Measurements from ENCODE around the gene HNRNPA0. TPM values are rescaled to one million over a fixed set of nuclear protein-coding genes. Genes with fewer than 3 reads are reported as not detected.

The HNRNPA0 gene
- total RNA-seq, 4 donors from 2014 or later = 6.0 to 10.8 (median 9.0) TPM

DNA sequence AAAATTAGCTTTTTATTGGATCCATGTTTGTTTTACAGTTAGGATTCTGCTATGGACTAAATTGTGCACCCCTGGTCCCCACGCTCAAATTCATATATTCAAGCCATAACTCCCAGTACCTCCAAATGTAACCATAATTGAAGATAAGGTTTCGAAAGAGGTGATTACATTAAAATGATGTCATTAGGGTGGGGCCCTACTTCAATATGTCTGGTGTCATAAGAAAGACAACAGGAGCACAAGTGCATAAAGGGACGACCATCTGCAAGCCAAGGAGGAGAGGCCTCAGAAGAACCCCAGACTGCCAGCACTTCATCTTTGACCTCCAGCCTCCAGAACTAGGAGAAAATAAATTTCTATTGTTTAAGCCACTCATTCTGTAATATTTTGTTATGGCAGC is 7.4 kb upstream of the HNRNPA0 start:
- H3K9me3 ChIP-seq = no peaks in the 10 kb centered on the region
- no peak for TF ChIP-seq EP300 (IDR thresholded peaks at IDR 0.05; ENCODE audit: low read depth)
- intact Hi-C loops (cut with DNase I; ENCODE audit: low total_unique reads) = no loop called here
- in situ Hi-C loops (cut with MboI; ENCODE audit: low pct_ligation_motif_present in 1 of 4, low pct_unique_long_range_greater_than_20kb in 1 of 4, low sequenced_read_pairs in 3 of 4) = no loop called here
- 69 to 89% methylated on average over 3 of the region's 3 CpGs for WGBS, 2 donors (ENCODE audit: low coverage in 1 of 2)
- H3K27ac ChIP-seq = no peak overlapping the region
- H3K27me3 ChIP-seq = no peaks in the 10 kb centered on the region
- H3K4me3 ChIP-seq = no peak overlapping the region
- H3K4me1 ChIP-seq = no peaks in the 10 kb centered on the region
- no peak for DNase-seq
- no peaks in the 10 kb centered on the region for H3K36me3 ChIP-seq

DNA sequence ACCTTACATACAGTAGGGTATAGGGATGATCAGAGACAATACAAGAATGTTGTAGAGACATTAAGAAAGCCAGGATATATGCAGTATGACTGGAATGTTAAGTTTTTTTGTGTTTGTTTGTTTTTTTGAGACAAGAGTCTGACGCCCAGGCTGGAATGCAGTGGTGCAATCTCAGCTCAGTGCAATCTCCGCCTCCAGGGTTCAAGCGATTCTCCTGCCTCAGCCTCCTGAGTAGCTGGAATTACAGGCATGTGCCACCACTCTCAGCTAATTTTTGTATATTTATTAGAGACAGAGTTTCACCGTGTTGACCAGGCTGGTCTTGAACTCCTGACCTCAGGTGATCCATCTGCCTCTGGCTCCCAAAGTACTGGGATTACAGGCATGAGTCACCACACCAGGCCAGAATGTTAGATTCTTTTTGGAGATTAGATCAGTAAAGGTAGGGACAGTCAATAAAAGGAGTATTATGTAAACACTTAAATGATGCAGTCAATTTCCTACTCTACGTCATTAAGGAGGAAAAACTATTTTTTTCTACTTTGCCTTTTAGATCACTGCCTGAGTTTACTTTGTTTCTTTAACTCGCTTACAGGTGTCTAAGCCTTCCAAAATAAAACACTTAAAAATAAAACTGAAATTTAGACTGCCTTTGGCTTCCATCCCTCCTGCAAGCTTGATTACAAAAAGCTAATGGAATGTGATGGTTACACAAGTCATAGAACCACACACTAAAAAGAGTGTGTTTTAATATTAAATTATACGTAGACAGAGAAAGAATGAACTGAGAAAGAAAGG is 6.8 kb upstream of the HNRNPA0 start:
- H3K4me3 ChIP-seq = no peak overlapping the region
- in situ Hi-C loops (cut with MboI; ENCODE audit: low pct_ligation_motif_present in 1 of 4, low pct_unique_long_range_greater_than_20kb in 1 of 4, low sequenced_read_pairs in 3 of 4) = no loop called here

DNA sequence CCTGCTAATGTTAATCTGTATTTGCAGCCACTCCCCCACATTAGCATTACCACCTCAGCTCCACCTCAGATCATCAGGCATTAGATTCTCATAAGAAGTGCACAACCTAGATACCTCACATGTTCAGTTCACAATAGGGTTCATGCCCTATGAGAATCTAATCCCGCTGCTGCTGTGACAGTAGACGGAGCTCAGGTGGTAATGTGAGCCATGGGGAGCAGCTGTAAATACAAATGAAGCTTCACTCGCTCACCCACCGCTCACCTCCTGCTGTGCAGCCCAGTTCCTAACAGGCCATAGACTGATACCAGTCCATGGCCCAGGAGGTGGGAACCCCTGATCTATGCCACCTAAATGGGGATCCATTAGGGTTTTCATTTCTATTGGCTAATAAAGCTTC is 6.1 kb upstream of the HNRNPA0 start:
- DNase-seq = no peak
- 100% methylated on average over 3 to 4 of the region's 4 CpGs for WGBS, 2 donors (ENCODE audit: low coverage in 1 of 2)
- Histone ChIP-seq H3K27ac (no peak overlapping the region), H3K27me3 (no peaks in the 10 kb centered on the region), H3K9me3 (no peaks in the 10 kb centered on the region), H3K4me3 (no peak overlapping the region), H3K4me1 (peaks cover 0 to 2% (median under 1%) of the 10 kb centered on the region in 4 donors), H3K36me3 (no peaks in the 10 kb centered on the region)
- intact Hi-C loops (cut with DNase I; ENCODE audit: low total_unique reads) = no loop called here
- in situ Hi-C loops (cut with MboI; ENCODE audit: low pct_ligation_motif_present in 1 of 4, low pct_unique_long_range_greater_than_20kb in 1 of 4, low sequenced_read_pairs in 3 of 4) = no loop called here
- TF ChIP-seq POLR2AphosphoS5 (IDR thresholded peaks at IDR 0.05) (no peak), POLR2A (IDR thresholded peaks at IDR 0.05) (no peak), EP300 (IDR thresholded peaks at IDR 0.05; ENCODE audit: low read depth) (no peak)
- TF ChIP-seq, protein P1, sequence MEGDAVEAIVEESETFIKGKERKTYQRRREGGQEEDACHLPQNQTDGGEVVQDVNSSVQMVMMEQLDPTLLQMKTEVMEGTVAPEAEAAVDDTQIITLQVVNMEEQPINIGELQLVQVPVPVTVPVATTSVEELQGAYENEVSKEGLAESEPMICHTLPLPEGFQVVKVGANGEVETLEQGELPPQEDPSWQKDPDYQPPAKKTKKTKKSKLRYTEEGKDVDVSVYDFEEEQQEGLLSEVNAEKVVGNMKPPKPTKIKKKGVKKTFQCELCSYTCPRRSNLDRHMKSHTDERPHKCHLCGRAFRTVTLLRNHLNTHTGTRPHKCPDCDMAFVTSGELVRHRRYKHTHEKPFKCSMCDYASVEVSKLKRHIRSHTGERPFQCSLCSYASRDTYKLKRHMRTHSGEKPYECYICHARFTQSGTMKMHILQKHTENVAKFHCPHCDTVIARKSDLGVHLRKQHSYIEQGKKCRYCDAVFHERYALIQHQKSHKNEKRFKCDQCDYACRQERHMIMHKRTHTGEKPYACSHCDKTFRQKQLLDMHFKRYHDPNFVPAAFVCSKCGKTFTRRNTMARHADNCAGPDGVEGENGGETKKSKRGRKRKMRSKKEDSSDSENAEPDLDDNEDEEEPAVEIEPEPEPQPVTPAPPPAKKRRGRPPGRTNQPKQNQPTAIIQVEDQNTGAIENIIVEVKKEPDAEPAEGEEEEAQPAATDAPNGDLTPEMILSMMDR (IDR thresholded peaks at IDR 0.05) = no peak

More for the DNA sequence above, 6.8 kb upstream of the HNRNPA0 start:
- Histone ChIP-seq H3K27ac (no peak overlapping the region), H3K9me3 (no peaks in the 10 kb centered on the region), H3K4me1 (no peaks in the 10 kb centered on the region), H3K27me3 (no peaks in the 10 kb centered on the region), H3K36me3 (no peaks in the 10 kb centered on the region)
- DNase-seq = no peak
- intact Hi-C loops (cut with DNase I; ENCODE audit: low total_unique reads) = no loop called here
- TF ChIP-seq POLR2A (IDR thresholded peaks at IDR 0.05) (no peak), POLR2AphosphoS5 (IDR thresholded peaks at IDR 0.05) (no peak), EP300 (IDR thresholded peaks at IDR 0.05; ENCODE audit: low read depth) (no peak)
- TF ChIP-seq, protein P1 (IDR thresholded peaks at IDR 0.05) = no peak
- 72 to 75% methylated on average over 4 to 7 of the region's 7 CpGs for WGBS, 2 donors (ENCODE audit: low coverage in 1 of 2)

DNA sequence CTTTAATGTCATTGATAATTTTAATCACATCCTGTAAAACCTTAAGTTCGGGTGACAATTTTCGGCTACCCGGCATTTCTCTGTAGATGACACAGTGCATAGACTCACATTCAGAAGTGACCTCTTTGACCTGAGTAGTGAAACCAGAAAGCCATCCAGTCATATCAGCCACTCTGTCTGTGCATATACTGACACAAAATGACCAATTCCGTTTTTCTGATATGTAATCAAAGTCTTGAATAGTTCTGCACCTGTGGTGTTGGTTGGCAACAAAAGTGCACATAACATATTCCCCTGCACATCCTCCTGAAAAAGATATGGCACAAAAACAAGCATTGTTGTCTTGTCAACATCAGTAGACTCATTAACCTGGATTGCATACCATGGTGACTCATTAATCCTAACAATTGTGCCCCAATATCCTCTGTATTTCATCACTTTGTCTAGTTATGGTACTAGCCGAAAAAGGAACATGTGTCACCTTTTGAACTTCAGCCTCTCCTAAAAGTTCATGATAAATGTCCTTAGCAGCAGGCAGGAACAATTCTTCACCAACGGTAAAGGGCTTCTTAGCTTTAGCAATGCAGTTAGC is 4.6 kb upstream of the HNRNPA0 start:
- in situ Hi-C loops (cut with MboI; ENCODE audit: low pct_ligation_motif_present in 1 of 4, low pct_unique_long_range_greater_than_20kb in 1 of 4, low sequenced_read_pairs in 3 of 4) = no loop called here
- H3K4me1 ChIP-seq = peaks cover 0 to 6% (median 4%) of the 10 kb centered on the region in 4 donors
- 66 to 68% methylated on average over 4 to 6 of the region's 6 CpGs for WGBS, 2 donors (ENCODE audit: low coverage in 1 of 2)

More for the DNA sequence above, 4.6 kb upstream of the HNRNPA0 start:
- no peak overlapping the region for H3K4me3 ChIP-seq
- H3K27ac ChIP-seq = no peak overlapping the region
- H3K36me3 ChIP-seq = no peaks in the 10 kb centered on the region
- intact Hi-C loops (cut with DNase I; ENCODE audit: low total_unique reads) = no loop called here
- H3K27me3 ChIP-seq = no peaks in the 10 kb centered on the region
- H3K9me3 ChIP-seq = no peaks in the 10 kb centered on the region
- no peak for TF ChIP-seq POLR2AphosphoS5 (IDR thresholded peaks at IDR 0.05)
- TF ChIP-seq EP300 (IDR thresholded peaks at IDR 0.05; ENCODE audit: low read depth) = no peak
- TF ChIP-seq POLR2A (IDR thresholded peaks at IDR 0.05) = no peak
- TF ChIP-seq, protein P1 (IDR thresholded peaks at IDR 0.05) = no peak
- no peak for DNase-seq

Measured in transverse colon (tissue), 4 donors.